Cardiac muscle cell (in vitro differentiated cells and primary cell): ENCODE measurements around the gene NOVA1. TPM values are rescaled to one million over a fixed set of nuclear protein-coding genes. Genes with fewer than 3 reads are reported as not detected.

Experiments
- DNase-seq, 2 donors: peaks; one replicate each; pipeline versions ENCODE4 v3.0.0 to v3.0.0-alpha.2; 2010 to 2017; ENCODE audit warnings: low read depth in 1 of 2, low spot score in 1 of 2
- H3K27ac ChIP-seq: fragments of 200-600 bp; sonication (generic); 2 replicates; pipeline ENCODE4 v1.5.1; 2016
- H3K27me3 ChIP-seq: fragments of 200-600 bp; sonication (generic); 2 replicates; pipeline ENCODE4 v1.6.0; 2016; ENCODE audit warnings: control low read depth
- H3K36me3 ChIP-seq: fragments of 200-600 bp; sonication (generic); 2 replicates; pipeline ENCODE4 v1.5.1; 2016; ENCODE audit warnings: control low read depth
- H3K4me1 ChIP-seq: fragments of 200-600 bp; sonication (generic); 2 replicates; pipeline ENCODE4 v1.8.1; 2017; ENCODE audit warnings: low read depth, mild to moderate bottlenecking, mixed run types
- H3K4me3 ChIP-seq: fragments of 200-600 bp; sonication (generic); 2 replicates; pipeline ENCODE4 v1.5.1; 2016; ENCODE audit warnings: mild to moderate bottlenecking
- H3K9me3 ChIP-seq: fragments of 200-600 bp; sonication (generic); 2 replicates; pipeline ENCODE4 v1.5.1; 2017; ENCODE audit warnings: low read depth, mild to moderate bottlenecking, control low read depth
- CTCF ChIP-seq: IDR thresholded peaks from 2 replicates; pipeline ENCODE4 v1.5.1; 2012; ENCODE audit warnings: low read depth, mild to moderate bottlenecking, low read length
- polyA plus RNA-seq: library from polyadenylated mRNA; unstranded; fragments of >200 nt; fragmentation: Nextera tagmentation; extraction: Ambion mirVana; gene quantifications from 2 replicates; pipeline ENCODE4 v1.2.1, GENCODE V29; 2016
- total RNA-seq: library from RNA; depleted of rRNA; stranded (reverse); fragments of >200 nt; gene quantifications from 2 replicates; pipeline ENCODE4 v1.2.3, GENCODE V29; 2016

Gene NOVA1
- total and polyA plus RNA-seq, 2 experiments from 2014 or later = 11.1 TPM

DNA sequence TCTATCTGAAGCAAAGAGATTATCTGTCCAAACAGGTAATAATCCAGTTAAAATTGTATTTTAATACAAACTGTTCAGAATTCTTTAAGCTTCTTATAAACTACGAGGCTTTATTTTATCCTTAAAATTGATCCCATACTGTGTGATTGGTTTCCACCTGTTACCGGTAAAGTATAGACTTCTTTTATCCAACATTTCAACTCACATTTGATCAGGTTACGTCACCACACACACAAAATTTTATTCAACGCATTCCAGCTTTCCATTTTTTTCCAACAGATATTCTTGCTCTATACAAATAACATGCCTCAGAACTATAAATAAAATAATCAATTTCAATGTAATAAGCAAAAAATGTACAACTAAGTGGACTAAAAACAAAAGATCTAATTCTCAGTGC, 4.5 kb downstream of the NOVA1 start:
- Histone ChIP-seq H3K4me3 (no peak overlapping the region), H3K36me3 (no peaks in the 10 kb centered on the region), H3K9me3 (no peaks in the 10 kb centered on the region), H3K27me3 (no peaks in the 10 kb centered on the region), H3K4me1 (peaks cover 9% of the 10 kb centered on the region), H3K27ac (no peak overlapping the region)
- DNase-seq = no peak
- no peak for TF ChIP-seq CTCF

GRCh38 chr14:26589925-26590324, 7.9 kb downstream of the NOVA1 start:
- H3K4me1 ChIP-seq = peaks cover under 1% of the 10 kb centered on the region
- H3K4me3 ChIP-seq = no peak overlapping the region
- H3K9me3 ChIP-seq = no peaks in the 10 kb centered on the region
- no peak overlapping the region for H3K27ac ChIP-seq
- DNase-seq = no peak
- TF ChIP-seq CTCF = no peak
- H3K27me3 ChIP-seq = no peaks in the 10 kb centered on the region
- H3K36me3 ChIP-seq = no peaks in the 10 kb centered on the region

- Histone ChIP-seq H3K27ac (no peak overlapping the region), H3K4me1 (no peaks in the 10 kb centered on the region), H3K9me3 (no peaks in the 10 kb centered on the region), H3K4me3 (no peak overlapping the region), H3K27me3 (no peaks in the 10 kb centered on the region), H3K36me3 (no peaks in the 10 kb centered on the region)
- no peak for TF ChIP-seq CTCF
- DNase-seq = no peak
Observed at GRCh38 chr14:26577711-26578110, 20.1 kb downstream of the NOVA1 start.

DNA sequence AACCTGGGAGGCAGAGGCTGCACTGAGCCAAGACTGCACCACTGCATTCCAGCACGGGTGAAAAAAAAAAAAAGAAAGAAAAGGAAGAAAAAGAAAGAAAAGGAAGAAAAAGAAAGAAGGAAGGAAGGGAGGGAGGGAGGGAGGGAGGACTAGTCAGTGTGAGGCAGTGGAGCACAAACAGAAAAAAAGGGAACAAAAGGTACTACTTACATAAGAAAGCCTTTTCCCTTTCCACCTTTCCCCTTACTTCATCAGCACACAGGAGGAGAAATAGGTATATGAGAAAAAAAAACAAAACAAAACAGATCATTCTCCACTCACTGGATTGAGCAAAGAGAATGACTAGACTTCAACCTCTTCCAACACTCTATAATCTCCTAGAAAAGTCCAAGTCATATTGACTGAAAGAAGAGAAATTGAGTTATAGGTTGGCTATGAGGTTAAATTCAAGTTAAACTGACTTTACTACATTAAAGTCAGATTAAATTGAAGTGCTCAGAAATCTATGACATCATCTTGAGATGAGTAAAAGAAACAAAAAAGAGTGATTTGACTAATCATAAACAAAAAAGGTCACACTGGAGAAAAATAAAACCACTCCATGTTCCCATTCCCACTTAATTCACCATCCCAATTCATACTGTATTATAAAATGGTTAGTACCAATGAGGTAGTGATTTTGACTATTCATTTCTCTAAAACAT, 43.6 kb downstream of the NOVA1 start:
- Histone ChIP-seq H3K36me3 (no peaks in the 10 kb centered on the region), H3K27ac (no peak overlapping the region), H3K4me1 (no peaks in the 10 kb centered on the region), H3K4me3 (no peak overlapping the region), H3K27me3 (no peaks in the 10 kb centered on the region), H3K9me3 (no peaks in the 10 kb centered on the region)
- TF ChIP-seq CTCF = no peak
- no peak for DNase-seq

DNA sequence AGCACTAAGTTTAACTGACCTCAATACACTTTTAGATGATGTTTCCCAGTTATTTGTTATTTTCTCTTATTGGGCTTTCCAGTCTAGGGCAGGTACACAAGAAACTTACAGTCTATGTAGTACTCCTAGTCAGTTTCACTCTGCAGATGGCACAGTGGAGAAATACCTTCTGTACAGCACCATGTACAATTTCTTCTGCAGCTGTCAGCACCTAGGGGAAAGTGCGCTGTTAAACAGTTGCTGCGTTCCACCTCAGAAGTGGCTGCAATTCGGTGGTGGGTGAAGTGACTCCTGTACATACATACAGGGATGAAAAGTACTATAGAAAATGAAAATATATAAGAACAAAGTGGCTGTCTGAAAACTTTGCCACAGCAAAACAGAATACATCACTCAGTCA, 48.3 kb downstream of the NOVA1 start:
- H3K9me3 ChIP-seq = no peaks in the 10 kb centered on the region
- no peak for TF ChIP-seq CTCF
- H3K4me1 ChIP-seq = no peaks in the 10 kb centered on the region
- peak in 1 of 2 donors; percentile 55 for DNase-seq
- no peak overlapping the region for H3K27ac ChIP-seq
- H3K36me3 ChIP-seq = no peaks in the 10 kb centered on the region
- H3K4me3 ChIP-seq = no peak overlapping the region
- H3K27me3 ChIP-seq = no peaks in the 10 kb centered on the region

GRCh38 chr14:26548406-26548805, 49.4 kb downstream of the NOVA1 start:
- Histone ChIP-seq H3K4me1 (no peaks in the 10 kb centered on the region), H3K4me3 (no peak overlapping the region), H3K27me3 (no peaks in the 10 kb centered on the region), H3K27ac (no peak overlapping the region), H3K36me3 (no peaks in the 10 kb centered on the region), H3K9me3 (no peaks in the 10 kb centered on the region)
- no peak for DNase-seq
- no peak for TF ChIP-seq CTCF
